GM18526 (cell line): Measurements from ENCODE around the gene PPP2R1A.

Experiments used
- POLR2A ChIP-seq: IDR thresholded peaks from 3 replicates; pipeline ENCODE4 v1.6.1; 2011; ENCODE audit not compliant: insufficient read length; ENCODE audit errors: extremely low read depth

PPP2R1A gene

GRCh38 chr19:52274191-52274590 lies 84.3 kb downstream of the PPP2R1A start:
- TF ChIP-seq POLR2A = no peak

- TF ChIP-seq POLR2A = no peak
Observed at GRCh38 chr19:52275988-52276387, 86.1 kb downstream of the PPP2R1A start.

GRCh38 chr19:52277471-52277870 lies 87.6 kb downstream of the PPP2R1A start:
- no peak for TF ChIP-seq POLR2A
